NB4 (cell line): Measurements from ENCODE around the gene RUNX3.

ENCODE experiments used
- DNase-seq: peaks from one replicate; pipeline ENCODE4 v3.0.0; 2010; ENCODE audit warnings: low read depth
- H3K4me3 ChIP-seq: one replicate; pipeline ENCODE4 v1.5.1; 2011; ENCODE audit warnings: mild to moderate bottlenecking, low read depth, low read length, moderate library complexity
- CTCF ChIP-seq: IDR thresholded peaks from one replicate; pipeline ENCODE4 v1.5.1; 2012; ENCODE audit warnings: low read depth, low read length
- MAX ChIP-seq: IDR thresholded peaks from 2 replicates; pipeline ENCODE4 v1.6.1; 2011; ENCODE audit warnings: low read depth, low read length
- MYC ChIP-seq: IDR thresholded peaks from 2 replicates; pipeline ENCODE4 v1.6.1; 2011; ENCODE audit warnings: low read depth, low read length
- POLR2A ChIP-seq: IDR thresholded peaks from 2 replicates; pipeline ENCODE4 v1.6.1; 2011; ENCODE audit warnings: mild to moderate bottlenecking; ENCODE audit not compliant: insufficient read length; ENCODE audit errors: extremely low read depth

RUNX3 gene

GRCh38 chr1:24850328-24850920, 79.7 kb downstream of the RUNX3 start:
- TF ChIP-seq POLR2A, result no peak
- no peak for TF ChIP-seq MAX

GRCh38 chr1:24849672-24850295, 80.3 kb downstream of the RUNX3 start:
- H3K4me3 ChIP-seq, result no peak overlapping the region
- TF ChIP-seq MYC (peak; percentile 91), CTCF (peak; percentile 64), MAX (peak; percentile 85), POLR2A (no peak)
- DNase-seq, result peak; percentile 80

More at GRCh38 chr1:24850328-24850920, 79.7 kb downstream of the RUNX3 start:
- no peak for DNase-seq
- no peak overlapping the region for H3K4me3 ChIP-seq
